ENCODE measurements around the gene RASGRF2.
"Not testable (repeated sequence)": the region's sequence is repeated elsewhere in the genome, so short reads cannot be mapped to it uniquely, and the experiment has no call there.

The RASGRF2 gene

DNA sequence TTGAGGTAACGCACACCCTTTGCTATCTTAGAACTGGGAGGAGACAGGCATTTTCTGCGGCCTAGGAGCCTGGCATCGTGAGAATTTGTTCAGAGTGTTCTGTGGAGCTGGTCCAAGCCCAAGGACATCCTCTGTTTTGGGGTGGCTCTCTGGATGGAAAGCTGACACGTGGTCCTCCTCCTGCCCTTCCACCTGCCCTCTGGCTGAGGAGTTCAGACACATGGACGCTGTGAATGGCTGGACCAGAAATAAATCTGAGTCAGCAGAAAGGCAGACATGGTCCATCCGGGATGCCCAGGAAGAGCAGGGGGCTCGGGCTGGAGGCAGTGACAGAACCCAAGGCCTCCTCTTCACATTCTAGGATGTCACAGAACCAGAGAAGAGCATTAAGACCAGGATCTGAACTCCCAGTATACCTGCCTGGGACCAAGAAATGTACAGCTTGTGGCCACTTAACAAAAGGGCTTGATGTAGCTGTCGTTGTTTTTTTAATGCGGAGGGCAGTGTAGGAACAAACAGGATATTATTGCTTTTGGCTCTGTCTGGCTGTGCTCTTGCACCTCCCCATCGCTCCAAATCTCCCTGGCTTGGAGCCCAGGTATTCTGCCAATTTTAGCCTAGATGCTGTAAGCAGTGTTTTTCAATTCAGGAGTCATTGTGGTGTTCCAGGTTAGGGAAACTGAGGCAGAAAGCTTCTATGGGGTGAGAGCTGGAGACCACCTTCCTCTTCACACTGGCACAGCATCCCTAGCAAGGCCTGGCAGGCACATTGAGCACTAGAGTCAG lies 275.3 kb downstream of the RASGRF2 start:
- DNase-seq (ENCODE audit: low read depth in 2 of 2): no peak

DNA sequence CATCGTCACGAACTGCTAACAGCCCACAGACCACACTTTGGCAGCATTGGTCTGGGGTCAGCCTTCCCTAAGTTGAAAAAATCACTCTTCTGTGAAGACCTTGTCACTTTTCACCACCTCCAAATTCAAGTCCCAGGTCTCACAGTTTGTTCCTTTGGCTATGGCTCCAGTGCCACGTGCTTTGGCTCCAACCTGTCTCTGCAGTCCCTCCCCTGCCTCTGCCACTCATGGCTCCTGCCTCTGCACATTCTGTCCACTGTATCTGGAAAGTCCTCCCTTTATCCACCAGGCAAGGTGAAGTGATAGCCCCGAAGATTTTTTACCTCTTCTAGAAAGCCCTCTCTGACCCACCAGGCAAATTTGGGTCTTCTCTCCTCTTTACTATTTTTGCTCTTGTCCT lies 278.3 kb downstream of the RASGRF2 start:
- no peak for DNase-seq (ENCODE audit: low read depth in 2 of 2)

DNA sequence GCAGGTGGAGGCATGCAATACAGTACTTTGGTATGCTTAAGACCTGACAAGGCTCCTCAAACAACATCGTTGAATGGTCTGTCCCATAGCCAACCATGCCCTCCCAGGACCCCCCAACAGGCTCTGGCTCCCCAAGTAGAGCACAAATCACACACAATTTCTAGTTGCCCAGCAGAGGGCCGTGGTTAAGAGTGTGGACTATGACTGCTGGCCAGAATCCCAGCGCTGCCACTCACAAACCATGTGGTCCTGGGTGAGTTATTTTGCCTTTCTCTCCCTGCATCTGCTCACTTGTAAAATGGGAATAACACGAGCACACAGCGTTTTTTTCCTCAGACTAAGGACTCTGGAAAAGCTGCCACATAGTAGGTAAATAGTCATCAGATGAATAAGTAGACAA lies 279.4 kb downstream of the RASGRF2 start:
- no peak for DNase-seq (ENCODE audit: low read depth in 2 of 2)

DNA sequence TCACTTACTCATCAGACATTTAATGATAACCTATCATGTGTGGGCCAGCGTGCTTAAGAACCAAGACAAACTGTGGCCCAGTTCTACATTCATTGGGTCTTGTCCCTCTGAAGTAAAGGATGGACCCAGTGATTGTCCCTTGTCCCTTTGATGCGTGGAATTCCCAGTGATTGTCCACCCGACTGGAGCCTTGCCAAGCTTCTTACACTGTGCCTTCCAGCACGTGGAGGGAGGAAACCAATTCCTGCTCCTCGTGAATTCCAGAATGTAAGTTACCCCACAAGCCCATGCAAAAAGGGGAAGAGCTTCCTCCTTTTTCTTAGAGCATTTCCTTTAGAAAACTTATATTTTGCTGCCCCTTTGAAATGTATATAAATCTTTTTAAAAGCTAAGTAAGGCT lies 280.8 kb downstream of the RASGRF2 start:
- no peak for DNase-seq (ENCODE audit: low read depth in 2 of 2)

DNA sequence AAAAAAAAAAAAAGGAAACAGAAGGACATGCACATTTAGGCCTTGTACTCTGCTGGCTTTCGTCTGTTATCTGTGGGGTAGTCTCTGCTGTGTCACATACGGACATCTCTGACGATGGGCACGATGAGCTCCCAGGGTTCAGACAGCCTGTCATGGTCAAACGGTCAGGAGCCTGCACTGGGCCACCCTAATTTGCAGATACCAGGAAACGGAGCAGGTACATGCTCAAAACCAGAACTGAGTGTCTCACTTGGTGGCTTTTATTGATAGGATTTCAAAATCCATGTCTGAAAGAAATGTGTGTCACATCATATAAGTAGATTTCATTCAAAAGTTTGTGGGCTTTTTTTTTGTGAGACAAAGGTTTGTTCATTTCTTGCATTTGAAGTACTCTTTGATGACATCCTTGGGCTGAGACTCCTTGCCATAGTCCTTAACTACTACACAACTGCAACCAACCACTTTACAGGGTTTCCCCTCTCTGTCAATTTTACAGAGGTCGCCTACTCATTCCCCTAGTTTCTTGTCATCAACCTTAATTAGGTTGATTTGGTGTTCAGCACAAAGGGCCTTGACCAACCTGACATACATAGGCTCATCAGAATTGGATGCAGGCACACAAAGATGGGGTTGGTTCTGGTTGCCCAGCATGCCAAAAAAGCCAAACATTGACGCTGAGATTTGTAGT lies 281.9 kb downstream of the RASGRF2 start:
- no peak for DNase-seq (ENCODE audit: low read depth in 2 of 2)

DNA sequence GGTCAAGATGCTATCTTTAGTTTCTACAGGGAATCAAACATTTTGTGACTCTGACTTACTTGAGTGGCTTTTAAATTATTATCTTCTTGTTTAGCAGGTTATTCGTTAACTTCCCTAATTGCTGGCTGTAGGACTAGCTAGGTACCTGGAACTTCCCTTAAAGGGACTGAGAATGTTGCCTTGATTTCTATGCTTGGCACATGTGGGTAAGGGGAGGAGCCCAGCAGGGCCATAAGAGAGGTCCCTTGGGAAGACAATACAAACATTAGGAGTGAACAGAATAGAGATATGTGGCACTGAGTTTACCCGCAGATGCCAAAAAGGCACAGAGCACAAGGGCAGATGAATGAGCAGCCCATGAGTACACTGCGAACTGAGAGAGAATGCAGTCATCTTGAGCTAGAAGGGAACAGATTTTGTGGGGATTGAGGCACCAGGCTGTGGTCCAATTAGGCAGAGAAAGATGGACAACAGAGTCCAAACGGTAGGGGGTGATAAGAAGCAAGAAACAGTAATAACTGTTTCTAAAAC lies 282.8 kb downstream of the RASGRF2 start:
- no peak for DNase-seq (ENCODE audit: low read depth in 2 of 2)

DNA sequence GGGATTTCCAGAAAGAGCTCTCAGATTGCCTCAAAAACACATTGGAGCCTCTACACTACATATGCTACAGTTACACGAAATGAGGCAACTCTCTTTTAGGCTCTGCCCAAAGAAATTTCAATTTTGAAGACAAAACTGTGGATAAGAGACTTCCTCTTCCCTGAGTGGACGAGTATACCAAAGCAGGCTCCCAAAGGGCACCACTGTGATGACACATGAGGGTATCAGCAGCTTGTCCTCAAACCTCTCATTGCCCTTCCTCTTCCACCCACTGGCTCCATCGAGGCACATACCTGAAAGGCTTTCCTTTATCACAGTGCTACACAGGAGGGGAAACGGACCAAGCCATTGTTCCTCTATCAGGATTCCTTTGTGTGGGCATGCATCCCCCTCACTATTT lies 284.3 kb downstream of the RASGRF2 start:
- DNase-seq (ENCODE audit: low read depth in 2 of 2): no peak

DNA sequence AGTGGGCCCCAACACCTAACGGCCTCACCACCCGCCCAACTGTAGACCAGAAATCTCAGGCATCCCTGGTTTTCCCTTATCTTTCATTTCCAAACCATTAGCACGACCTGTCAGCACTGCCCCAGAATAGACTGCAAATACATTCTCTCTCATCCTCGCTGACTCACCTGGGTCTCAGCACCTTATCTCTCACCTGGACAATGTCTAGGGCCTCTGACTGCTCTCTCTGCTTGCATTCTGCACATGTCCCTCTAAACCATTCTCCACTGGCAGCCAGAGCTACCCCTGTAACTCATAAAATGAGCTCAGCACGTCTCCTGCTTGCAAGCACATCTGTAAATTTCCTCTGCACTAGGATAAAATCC lies 285.7 kb downstream of the RASGRF2 start:
- DNase-seq (ENCODE audit: low read depth in 2 of 2): no peak

DNA sequence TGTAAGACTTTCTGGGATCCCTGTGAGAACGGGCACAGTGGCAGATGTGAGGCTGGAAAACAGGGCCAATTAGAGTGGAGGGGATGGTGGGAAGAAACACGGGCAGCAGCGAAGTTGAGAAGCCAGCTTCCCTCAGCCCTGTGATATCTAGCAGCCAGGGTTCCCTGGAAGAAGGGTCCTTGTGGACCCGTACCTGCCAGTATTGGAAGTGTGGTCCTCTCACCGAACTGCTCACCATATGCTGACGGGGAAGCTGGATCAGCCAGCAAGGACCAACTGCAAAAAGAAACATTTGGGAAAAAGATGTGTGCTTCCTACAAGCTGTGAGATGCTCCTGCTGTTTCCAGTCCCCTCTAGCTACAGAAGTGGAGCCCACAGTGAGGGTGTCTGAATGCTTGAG lies 286.5 kb downstream of the RASGRF2 start:
- DNase-seq (ENCODE audit: low read depth in 2 of 2): no peak

DNA sequence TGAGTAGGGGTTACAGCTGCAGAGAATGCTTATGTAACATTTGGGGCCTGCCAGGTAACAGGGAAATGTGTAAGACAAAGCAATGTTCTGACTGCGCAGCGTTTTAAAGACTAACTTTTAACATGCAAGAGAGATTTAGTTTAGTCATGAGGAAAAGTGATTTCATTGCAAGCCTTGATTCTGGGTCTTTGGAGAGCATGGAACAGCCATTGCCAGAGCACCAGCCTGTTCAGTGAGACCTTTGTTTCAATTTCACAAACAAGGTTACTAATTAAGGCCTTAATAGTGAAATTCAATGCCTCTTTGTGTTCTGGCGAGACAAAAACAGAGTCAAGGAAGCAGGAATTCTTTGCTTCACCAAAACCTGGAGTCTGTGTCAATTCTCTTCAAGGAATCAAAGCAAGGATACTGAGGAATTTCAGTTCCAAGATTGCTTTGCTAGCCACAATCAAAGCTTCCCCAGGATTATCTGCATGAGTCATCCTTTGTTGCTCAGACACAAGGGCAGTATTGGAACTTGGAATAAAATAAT lies 287.3 kb downstream of the RASGRF2 start:
- DNase-seq (ENCODE audit: low read depth in 2 of 2): no peak

DNA sequence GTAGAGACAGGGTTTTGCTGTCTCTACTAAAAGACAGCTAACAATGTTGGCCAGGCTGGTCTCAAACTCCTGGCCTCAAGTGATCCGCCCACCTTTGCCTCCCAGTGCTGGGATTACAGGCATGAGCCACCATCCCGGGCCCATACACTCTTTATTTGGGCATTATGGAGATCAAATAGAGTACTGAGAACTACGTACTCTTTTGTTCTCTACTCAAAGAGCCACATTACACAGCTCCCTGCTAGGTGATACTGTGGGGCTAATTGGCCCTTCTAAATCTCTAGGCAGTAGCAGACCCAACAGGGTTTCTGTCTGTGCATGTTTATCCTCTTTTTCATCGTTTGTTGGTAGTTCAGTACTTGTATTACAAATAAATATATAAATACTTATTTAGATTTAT lies 289.1 kb downstream of the RASGRF2 start:
- DNase-seq (ENCODE audit: low read depth in 2 of 2): no peak

DNA sequence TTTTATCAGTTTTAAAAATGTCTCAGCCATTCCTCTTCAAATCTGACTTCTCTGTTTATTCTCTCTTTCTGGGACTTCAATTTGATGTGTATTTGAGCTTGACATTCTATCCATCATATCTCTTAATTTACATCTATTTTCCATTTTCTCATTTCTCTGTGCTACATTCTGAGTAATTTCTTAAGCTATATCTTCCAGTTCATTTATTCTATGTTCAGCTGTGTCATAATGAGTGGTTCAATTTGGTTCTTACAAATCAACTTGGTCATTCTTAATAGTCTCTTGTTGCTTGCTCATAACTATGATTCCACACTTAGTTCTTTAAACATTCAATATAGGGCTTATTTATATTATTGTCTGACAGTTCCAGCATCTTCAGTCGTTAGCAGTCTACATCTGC lies 289.8 kb downstream of the RASGRF2 start:
- no peak for DNase-seq (ENCODE audit: low read depth in 2 of 2)

DNA sequence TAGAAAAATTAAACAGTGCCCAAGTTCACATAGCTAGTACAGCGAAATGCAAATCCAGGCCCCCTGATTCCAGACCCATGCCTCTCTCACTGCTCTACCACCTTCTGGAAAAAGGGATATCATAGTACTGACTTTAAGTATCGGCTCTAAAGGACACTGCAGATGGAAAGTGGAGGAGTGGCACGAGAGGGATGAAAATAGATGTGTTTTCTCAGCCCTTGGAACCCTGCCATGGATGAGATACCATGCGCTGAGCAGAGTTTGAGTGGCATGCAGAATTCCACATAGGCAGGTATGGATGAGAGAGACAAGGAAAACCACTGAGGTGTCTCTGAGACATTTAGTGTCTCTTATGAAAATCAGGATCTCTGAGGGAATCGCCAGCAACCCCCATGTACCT lies 291.8 kb downstream of the RASGRF2 start:
- no peak for DNase-seq (ENCODE audit: low read depth in 2 of 2)

DNA sequence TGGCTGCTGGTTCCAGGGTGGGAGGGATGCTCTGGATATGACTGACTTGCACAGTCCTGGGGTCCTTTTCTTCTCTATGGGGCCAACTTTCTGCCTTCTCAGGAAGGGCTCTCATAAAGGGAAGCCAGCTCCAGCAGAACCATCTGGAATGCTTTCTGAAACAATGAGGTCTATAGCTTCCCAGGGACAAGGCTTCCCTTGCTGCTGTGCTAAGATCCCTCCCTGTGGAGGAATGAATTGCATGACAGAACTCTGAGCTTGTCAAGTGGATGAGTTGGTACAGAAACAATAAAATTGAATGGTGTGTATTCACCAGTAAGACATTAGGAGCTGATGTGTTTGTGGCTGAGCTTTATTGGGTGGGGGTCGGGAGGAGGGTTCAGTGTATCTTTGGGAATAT lies 292.7 kb downstream of the RASGRF2 start:
- no peak for DNase-seq (ENCODE audit: low read depth in 2 of 2)

DNA sequence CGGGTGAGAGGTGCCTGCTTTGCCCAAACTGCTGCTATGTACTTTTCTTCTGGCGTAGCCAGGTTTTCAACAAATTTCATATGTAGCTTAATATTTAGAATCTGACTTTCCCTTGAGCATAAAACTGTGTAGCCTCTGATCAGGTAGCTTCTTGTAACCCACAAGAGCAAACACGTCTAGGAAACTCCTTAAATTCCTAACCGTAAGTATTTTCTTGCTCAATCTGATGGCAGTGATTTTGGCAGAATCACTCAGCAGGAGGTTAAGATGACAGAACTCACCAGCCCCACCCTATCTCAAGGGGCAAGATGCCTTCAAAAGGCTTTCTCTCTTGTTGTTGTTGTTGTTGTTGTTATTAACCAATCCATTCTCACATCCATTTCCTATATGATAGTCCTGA lies 293.7 kb downstream of the RASGRF2 start:
- no peak for DNase-seq (ENCODE audit: low read depth in 2 of 2)

DNA sequence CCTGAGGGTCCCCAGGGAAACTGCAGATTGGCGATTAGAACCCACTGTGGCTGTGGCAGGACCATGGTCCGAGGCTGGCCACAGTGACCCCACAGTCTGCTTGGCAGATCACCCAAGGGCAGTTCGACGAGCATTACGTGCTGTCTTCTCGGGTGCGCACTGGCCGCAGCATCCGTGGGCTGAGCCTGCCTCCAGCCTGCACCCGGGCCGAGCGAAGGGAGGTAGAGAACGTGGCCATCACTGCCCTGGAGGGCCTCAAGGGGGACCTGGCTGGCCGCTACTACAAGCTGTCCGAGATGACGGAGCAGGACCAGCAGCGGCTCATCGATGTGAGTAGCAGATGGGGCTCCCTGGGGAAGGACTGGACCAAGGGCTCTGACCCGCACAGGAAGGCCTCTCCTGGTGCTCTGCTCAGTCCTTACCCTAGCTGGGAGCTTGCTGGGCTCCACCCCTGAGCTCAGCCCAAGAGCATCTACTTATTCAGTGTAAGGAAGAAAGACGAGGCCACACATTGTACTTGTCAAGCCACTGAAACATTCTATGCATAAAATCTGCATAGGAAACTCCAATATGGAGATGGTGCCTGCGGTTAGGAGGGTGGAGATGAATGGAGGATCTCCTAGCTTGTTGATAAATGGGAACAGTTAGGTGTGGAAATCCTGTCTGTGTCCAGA lies 294.9 kb downstream of the RASGRF2 start:
- no peak for DNase-seq (ENCODE audit: low read depth in 2 of 2)

DNA sequence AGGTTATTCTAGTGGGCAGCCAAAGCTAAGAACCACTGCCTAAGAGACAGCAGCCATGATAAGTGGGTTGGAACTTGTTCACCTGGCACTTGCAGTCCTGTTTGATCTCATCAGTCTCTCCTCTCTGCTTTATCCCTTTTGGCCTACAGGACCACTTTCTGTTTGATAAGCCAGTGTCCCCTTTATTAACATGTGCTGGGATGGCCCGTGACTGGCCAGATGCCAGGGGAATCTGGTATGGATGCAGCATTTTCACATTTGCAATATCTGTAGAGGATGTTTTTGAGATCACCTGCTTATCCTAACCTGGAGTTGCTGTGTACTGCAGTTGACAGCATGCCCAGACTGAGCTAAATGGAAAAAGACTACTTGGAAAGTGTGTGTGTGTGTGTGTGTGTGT lies 296.6 kb downstream of the RASGRF2 start:
- DNase-seq (ENCODE audit: low read depth in 2 of 2): no peak

DNA sequence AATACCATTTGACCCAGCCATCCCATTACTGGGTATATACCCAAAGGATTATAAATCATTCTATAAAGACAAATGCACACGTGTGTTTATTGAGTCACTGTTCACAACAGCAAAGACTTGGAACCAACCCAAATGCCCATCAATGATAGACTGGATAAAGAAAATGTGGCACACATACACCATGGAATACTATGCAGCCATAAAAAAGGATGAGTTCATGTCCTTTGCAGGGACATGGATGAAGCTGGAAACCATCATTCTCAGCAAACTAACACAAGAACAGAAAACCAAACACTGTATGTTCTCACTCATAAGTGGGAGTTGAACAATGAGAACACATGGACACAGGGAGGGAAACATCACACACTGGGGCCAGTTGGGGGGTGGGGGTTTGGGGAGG lies 302.6 kb downstream of the RASGRF2 start:
- not testable (repeated sequence) for DNase-seq (ENCODE audit: low read depth in 2 of 2)

DNA sequence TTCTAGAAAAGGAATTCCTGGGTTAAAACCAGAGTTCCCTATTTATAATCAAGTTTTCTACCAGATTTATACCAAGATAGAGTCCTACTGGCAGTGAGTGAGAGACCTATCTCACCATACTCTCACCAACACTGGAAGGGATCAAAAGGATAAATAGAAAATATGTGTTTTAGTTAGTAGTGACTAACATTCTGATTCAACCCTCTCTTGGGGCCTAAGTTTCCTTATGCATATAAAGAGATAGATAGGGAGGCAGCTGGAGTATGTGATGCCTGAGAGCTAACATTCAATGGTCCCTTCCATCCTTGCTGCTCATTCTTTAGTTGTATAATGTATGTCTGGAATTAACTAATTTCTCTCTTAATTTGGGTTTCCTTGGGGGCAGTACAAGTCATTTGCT lies 304.9 kb downstream of the RASGRF2 start:
- no peak for DNase-seq (ENCODE audit: low read depth in 2 of 2)

DNA sequence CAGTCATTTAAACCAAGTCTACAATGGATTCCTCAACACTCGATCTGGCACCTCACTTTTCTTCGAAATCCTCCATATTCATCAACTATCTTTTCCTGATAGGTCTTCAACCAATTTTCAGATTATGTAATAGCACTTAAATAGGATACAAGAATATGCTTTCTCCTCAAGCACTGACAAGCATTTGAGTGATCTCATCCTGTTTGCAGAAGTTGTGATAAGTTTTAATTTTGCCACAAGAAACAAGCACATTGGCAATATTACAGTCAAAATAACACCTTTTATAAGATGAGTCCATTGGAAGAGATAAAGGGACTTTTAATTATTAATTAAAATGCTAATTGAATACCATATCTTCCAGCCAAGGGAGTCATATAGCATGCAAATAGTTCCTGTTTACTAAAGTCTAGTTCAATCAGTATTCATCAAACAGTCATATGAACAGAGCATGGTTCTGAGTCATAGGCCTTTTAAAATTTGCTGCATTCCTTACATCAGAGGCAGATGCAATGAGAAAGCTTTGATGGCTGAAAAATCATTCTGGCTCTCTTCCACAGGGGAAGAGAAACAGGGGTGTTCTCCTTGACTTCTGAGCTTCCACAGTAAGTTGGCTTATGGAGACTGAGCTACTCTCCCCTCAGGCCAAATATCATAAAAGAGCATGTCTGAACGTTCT lies 308.5 kb downstream of the RASGRF2 start:
- DNase-seq (ENCODE audit: low read depth in 2 of 2): no peak

DNA sequence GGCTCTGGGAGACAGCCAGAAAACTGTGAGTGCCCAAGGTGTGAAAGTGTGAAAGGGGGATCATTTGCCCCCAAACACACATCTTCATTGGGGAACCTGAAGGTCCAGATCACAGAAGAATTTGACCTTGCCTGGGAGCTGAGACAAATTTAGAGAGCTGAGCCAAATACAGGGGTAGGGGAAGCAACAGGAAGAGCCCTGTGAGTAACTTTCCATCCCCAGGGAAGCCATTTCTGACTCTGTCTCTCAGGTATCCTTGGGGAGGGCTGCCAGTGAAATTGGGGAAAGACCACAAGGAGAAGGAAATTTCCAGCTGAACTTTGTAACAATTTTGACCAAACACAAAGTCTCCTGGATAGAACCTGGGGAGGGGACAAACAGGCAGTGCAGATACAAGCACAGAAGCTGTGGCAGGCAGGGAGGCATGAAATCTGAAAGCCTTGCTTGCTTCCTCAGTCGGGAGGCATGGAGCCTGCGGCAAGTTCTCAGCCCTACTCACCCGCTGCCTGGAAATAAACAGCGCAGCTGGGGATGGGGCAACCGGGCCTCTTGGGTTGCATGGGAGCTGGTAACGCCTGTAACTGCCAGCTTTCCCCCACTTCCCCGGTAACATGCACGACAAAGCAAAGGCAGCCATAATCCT lies 309.7 kb downstream of the RASGRF2 start:
- DNase-seq (ENCODE audit: low read depth in 2 of 2): no peak

Measured in activated CD8-positive, alpha-beta memory T cell treated with anti-CD3 and anti-CD28 coated beads for 4 hours (primary cell).